Measurements from ENCODE around the gene FKBP1A.

FKBP1A gene

DNA sequence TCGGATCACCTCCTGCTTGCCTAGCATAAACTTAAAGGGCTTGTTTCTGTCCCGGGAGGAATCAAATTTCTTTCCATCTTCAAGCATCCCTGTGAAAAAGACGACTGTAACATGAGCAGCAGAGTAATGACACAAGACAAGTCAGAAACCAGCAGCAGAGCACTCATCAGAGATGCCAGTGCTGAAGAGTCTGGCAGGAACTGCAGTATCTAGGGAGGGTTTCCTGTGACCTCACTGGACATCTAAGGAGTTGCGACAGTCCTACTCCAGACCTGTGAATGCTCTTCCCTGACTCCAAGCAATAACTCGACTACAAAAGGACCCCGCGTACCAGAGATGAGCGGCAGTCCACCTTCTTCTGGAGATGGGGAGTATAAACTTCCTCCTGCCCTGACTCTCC is 17.3 kb downstream of the FKBP1A start:
- Histone ChIP-seq H3K27ac (ENCODE audit: extremely low read depth, low read depth, low read length) (no peak overlapping the region), H3K9me3 (ENCODE audit: control insufficient read depth, insufficient read depth, low read depth, low read length) (no peaks in the 10 kb centered on the region), H3K4me1 (ENCODE audit: control insufficient read depth, insufficient read depth, low read length) (peaks cover 32% of the 10 kb centered on the region), H3K4me3 (ENCODE audit: low read depth, low read length) (no peak overlapping the region), H3K36me3 (ENCODE audit: control insufficient read depth in 2 of 2, insufficient read depth in 1 of 2, low read length in 2 of 2) (peaks cover 17 to 48% of the 10 kb centered on the region in 2 experiments)
- ChIA-PET CTCF (interaction anchor here (0.7 kb wide), 2 partner anchors 51 to 63 kb away, joined by 3 to 4 read pairs; no protein-coding TSS in a partner anchor), POLR2A (no interaction called here)
- TF ChIP-seq, protein P1, sequence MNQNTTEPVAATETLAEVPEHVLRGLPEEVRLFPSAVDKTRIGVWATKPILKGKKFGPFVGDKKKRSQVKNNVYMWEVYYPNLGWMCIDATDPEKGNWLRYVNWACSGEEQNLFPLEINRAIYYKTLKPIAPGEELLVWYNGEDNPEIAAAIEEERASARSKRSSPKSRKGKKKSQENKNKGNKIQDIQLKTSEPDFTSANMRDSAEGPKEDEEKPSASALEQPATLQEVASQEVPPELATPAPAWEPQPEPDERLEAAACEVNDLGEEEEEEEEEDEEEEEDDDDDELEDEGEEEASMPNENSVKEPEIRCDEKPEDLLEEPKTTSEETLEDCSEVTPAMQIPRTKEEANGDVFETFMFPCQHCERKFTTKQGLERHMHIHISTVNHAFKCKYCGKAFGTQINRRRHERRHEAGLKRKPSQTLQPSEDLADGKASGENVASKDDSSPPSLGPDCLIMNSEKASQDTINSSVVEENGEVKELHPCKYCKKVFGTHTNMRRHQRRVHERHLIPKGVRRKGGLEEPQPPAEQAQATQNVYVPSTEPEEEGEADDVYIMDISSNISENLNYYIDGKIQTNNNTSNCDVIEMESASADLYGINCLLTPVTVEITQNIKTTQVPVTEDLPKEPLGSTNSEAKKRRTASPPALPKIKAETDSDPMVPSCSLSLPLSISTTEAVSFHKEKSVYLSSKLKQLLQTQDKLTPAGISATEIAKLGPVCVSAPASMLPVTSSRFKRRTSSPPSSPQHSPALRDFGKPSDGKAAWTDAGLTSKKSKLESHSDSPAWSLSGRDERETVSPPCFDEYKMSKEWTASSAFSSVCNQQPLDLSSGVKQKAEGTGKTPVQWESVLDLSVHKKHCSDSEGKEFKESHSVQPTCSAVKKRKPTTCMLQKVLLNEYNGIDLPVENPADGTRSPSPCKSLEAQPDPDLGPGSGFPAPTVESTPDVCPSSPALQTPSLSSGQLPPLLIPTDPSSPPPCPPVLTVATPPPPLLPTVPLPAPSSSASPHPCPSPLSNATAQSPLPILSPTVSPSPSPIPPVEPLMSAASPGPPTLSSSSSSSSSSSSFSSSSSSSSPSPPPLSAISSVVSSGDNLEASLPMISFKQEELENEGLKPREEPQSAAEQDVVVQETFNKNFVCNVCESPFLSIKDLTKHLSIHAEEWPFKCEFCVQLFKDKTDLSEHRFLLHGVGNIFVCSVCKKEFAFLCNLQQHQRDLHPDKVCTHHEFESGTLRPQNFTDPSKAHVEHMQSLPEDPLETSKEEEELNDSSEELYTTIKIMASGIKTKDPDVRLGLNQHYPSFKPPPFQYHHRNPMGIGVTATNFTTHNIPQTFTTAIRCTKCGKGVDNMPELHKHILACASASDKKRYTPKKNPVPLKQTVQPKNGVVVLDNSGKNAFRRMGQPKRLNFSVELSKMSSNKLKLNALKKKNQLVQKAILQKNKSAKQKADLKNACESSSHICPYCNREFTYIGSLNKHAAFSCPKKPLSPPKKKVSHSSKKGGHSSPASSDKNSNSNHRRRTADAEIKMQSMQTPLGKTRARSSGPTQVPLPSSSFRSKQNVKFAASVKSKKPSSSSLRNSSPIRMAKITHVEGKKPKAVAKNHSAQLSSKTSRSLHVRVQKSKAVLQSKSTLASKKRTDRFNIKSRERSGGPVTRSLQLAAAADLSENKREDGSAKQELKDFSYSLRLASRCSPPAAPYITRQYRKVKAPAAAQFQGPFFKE (tag by site-specific recombination; IDR thresholded peaks at IDR 0.05; ENCODE audit: borderline replicate concordance): no peak
- TF ChIP-seq, protein P2, sequence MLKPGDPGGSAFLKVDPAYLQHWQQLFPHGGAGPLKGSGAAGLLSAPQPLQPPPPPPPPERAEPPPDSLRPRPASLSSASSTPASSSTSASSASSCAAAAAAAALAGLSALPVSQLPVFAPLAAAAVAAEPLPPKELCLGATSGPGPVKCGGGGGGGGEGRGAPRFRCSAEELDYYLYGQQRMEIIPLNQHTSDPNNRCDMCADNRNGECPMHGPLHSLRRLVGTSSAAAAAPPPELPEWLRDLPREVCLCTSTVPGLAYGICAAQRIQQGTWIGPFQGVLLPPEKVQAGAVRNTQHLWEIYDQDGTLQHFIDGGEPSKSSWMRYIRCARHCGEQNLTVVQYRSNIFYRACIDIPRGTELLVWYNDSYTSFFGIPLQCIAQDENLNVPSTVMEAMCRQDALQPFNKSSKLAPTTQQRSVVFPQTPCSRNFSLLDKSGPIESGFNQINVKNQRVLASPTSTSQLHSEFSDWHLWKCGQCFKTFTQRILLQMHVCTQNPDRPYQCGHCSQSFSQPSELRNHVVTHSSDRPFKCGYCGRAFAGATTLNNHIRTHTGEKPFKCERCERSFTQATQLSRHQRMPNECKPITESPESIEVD (tag by site-specific recombination; IDR thresholded peaks at IDR 0.05): no peak
- TF ChIP-seq ZNF174 (tag by site-specific recombination; IDR thresholded peaks at IDR 0.05): no peak
- TF ChIP-seq, protein P3, sequence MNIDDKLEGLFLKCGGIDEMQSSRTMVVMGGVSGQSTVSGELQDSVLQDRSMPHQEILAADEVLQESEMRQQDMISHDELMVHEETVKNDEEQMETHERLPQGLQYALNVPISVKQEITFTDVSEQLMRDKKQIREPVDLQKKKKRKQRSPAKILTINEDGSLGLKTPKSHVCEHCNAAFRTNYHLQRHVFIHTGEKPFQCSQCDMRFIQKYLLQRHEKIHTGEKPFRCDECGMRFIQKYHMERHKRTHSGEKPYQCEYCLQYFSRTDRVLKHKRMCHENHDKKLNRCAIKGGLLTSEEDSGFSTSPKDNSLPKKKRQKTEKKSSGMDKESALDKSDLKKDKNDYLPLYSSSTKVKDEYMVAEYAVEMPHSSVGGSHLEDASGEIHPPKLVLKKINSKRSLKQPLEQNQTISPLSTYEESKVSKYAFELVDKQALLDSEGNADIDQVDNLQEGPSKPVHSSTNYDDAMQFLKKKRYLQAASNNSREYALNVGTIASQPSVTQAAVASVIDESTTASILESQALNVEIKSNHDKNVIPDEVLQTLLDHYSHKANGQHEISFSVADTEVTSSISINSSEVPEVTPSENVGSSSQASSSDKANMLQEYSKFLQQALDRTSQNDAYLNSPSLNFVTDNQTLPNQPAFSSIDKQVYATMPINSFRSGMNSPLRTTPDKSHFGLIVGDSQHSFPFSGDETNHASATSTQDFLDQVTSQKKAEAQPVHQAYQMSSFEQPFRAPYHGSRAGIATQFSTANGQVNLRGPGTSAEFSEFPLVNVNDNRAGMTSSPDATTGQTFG (tag by site-specific recombination; IDR thresholded peaks at IDR 0.05; ENCODE audit: borderline replicate concordance): no peak
- no peak for TF ChIP-seq ZNF514 (tag by site-specific recombination; IDR thresholded peaks at IDR 0.05)
- peak; percentile 41 for TF ChIP-seq ZNF366 (tag by site-specific recombination; conservative IDR thresholded peaks at IDR 0.05)
- TF ChIP-seq HOXC10 (CRISPR knock-in tag; IDR thresholded peaks at IDR 0.05): no peak
- TF ChIP-seq ZNF426 (tag by site-specific recombination; IDR thresholded peaks at IDR 0.05): no peak
- TF ChIP-seq HOXA7 (CRISPR knock-in tag; IDR thresholded peaks at IDR 0.05; ENCODE audit: borderline replicate concordance): no peak
- TF ChIP-seq EGR2 (tag by site-specific recombination; IDR thresholded peaks at IDR 0.05; ENCODE audit: low read depth): no peak
- TF ChIP-seq ZNF16 (tag by site-specific recombination; IDR thresholded peaks at IDR 0.05; ENCODE audit: low read depth): no peak
- TF ChIP-seq ZNF660 (tag by site-specific recombination; IDR thresholded peaks at IDR 0.05): no peak
- TF ChIP-seq, protein P4, sequence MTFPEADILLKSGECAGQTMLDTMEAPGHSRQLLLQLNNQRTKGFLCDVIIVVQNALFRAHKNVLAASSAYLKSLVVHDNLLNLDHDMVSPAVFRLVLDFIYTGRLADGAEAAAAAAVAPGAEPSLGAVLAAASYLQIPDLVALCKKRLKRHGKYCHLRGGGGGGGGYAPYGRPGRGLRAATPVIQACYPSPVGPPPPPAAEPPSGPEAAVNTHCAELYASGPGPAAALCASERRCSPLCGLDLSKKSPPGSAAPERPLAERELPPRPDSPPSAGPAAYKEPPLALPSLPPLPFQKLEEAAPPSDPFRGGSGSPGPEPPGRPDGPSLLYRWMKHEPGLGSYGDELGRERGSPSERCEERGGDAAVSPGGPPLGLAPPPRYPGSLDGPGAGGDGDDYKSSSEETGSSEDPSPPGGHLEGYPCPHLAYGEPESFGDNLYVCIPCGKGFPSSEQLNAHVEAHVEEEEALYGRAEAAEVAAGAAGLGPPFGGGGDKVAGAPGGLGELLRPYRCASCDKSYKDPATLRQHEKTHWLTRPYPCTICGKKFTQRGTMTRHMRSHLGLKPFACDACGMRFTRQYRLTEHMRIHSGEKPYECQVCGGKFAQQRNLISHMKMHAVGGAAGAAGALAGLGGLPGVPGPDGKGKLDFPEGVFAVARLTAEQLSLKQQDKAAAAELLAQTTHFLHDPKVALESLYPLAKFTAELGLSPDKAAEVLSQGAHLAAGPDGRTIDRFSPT (tag by site-specific recombination; IDR thresholded peaks at IDR 0.05): no peak
- TF ChIP-seq BCL11B (tag by site-specific recombination; IDR thresholded peaks at IDR 0.05; ENCODE audit: low read depth): no peak
- no peak for TF ChIP-seq ZNF239 (tag by site-specific recombination; IDR thresholded peaks at IDR 0.05)
- TF ChIP-seq, protein P5, sequence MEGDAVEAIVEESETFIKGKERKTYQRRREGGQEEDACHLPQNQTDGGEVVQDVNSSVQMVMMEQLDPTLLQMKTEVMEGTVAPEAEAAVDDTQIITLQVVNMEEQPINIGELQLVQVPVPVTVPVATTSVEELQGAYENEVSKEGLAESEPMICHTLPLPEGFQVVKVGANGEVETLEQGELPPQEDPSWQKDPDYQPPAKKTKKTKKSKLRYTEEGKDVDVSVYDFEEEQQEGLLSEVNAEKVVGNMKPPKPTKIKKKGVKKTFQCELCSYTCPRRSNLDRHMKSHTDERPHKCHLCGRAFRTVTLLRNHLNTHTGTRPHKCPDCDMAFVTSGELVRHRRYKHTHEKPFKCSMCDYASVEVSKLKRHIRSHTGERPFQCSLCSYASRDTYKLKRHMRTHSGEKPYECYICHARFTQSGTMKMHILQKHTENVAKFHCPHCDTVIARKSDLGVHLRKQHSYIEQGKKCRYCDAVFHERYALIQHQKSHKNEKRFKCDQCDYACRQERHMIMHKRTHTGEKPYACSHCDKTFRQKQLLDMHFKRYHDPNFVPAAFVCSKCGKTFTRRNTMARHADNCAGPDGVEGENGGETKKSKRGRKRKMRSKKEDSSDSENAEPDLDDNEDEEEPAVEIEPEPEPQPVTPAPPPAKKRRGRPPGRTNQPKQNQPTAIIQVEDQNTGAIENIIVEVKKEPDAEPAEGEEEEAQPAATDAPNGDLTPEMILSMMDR (tag by site-specific recombination; IDR thresholded peaks at IDR 0.05): no peak
- TF ChIP-seq REPIN1 (tag by site-specific recombination; IDR thresholded peaks at IDR 0.05; ENCODE audit: low read depth): no peak
- no peak for TF ChIP-seq KLF10 (tag by site-specific recombination; IDR thresholded peaks at IDR 0.05)
- TF ChIP-seq SP3 (tag by site-specific recombination; IDR thresholded peaks at IDR 0.05): no peak
- no peak for TF ChIP-seq ZIC2 (tag by site-specific recombination; IDR thresholded peaks at IDR 0.05)
- TF ChIP-seq ZNF610 (tag by site-specific recombination; IDR thresholded peaks at IDR 0.05; ENCODE audit: borderline replicate concordance): no peak
- TF ChIP-seq ZNF211 (tag by site-specific recombination; IDR thresholded peaks at IDR 0.05; ENCODE audit: low read depth): no peak
- no peak for TF ChIP-seq ZNF112 (tag by site-specific recombination; IDR thresholded peaks at IDR 0.05)
